ENCODE results near the gene HJV.

DNA sequence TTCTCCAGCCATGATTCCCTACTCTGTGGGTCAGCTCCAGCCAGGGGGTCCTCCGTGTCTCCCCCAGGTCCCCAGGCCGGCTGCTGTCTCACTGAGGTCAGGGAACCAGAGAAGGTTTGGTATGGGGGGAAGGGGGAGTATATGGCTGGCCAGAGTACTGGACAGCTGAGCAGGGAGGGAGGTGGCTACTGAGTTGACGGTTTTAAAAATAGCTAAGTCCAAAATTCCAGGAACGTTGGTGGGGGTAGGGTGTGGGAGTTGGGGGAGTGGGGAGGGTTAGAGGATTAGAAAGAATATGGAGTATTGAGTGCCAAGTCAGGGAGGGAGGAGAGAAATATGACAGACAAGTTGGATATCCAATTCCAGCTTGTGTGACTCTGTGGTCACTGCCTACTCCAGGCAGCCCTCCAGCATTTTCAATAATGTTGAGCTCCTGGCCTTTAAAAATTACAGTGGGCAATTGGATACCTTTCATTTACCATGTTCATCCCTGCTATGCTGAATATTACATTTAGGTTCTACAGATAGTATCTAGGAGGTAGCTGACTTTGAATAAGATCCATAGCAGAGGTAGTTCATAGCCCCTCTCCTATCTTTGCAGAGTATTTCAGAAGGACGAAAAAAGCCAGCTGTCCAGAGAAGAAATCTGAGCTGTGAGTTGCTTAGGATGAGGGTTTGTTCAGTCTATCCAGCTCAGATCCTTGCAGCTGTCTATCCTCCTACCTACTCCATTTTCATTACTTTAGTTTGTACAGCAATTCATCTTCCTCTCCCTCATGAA lies at the start of gene HJV:
- TF ChIP-seq POLR2AphosphoS5 (IDR thresholded peaks at IDR 0.05; ENCODE audit: borderline replicate concordance, low read depth, low read length) = no peak
- no peak for TF ChIP-seq EZH2 (IDR thresholded peaks at IDR 0.05)
